Nephron progenitor cell (in vitro differentiated cells): ENCODE measurements around the gene SRCIN1.
A peak's percentile ranks its signal among the peaks of the same experiment; 100 is the strongest.

Experiments
- DNase-seq: peaks from one replicate; pipeline ENCODE4 v3.0.0; 2021
- H3K27ac Mint-ChIP-seq: 2 replicates; pipeline ENCODE4 v1.8.0; 2021; ENCODE audit warnings: mild to moderate bottlenecking, moderate library complexity, mixed read lengths
- H3K27me3 Mint-ChIP-seq: 2 replicates; pipeline ENCODE4 v1.8.0; 2021; ENCODE audit warnings: mild to moderate bottlenecking, low read depth, mixed read lengths; ENCODE audit not compliant: poor library complexity
- H3K36me3 Mint-ChIP-seq: 2 replicates; pipeline ENCODE4 v1.8.0; 2021; ENCODE audit warnings: low read depth, mixed read lengths
- H3K4me1 Mint-ChIP-seq: 2 replicates; pipeline ENCODE4 v1.8.0; 2021; ENCODE audit warnings: mixed read lengths
- H3K4me3 Mint-ChIP-seq: 2 replicates; pipeline ENCODE4 v1.8.0; 2021; ENCODE audit warnings: mild to moderate bottlenecking, moderate library complexity, mixed read lengths
- H3K9me3 Mint-ChIP-seq: 2 replicates; pipeline ENCODE4 v1.8.0; 2021; ENCODE audit warnings: mild to moderate bottlenecking, moderate library complexity, mixed read lengths
- TF ChIP-seq, protein P1 (sequence below): fragments of 200-600 bp; sonication (generic); IDR thresholded peaks from 2 replicates; pipeline ENCODE4 v1.5.0; 2021; ENCODE audit warnings: antibody characterized with exemption

SRCIN1 gene

DNA sequence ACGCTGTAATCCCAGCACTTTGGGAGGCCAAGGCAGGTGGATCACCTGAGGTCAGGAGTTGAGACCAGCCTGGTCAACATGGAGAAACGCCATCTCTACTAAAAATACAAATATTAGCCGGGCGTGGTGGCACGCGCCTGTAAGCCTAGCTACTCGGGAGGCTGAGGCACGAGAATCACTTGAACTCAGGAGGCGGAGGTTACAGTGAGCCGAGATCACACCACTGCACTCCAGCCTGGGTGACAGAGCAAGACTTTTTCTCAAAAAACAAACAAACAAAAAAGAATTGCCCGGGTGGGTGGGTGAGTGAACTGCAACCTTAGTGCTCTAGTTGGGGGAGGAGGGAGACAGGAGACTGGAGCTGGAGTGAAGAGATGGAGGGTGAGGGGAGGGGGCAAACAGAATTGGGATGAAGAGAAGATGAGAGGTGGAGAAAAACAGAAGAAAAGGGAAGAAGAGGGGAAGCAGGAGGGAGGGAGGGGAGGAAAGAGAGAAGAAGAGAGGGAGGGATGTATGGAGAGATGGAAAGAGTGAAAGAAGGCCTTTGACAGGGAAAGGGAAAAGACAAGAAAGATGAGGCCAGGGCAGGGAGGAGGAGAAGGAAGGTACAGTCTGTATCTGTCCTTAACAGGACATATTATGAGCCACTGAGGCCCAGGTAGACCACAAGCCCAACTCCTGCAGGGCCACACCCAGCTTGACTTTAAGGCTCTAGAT, 5.5 kb upstream of the SRCIN1 start:
- DNase-seq: no peak
- peaks cover 31% of the 10 kb centered on the region for H3K9me3 Mint-ChIP-seq
- H3K27ac Mint-ChIP-seq: no peak overlapping the region
- no peak overlapping the region for H3K4me3 Mint-ChIP-seq
- no peaks in the 10 kb centered on the region for H3K36me3 Mint-ChIP-seq
- peaks cover 43% of the 10 kb centered on the region for H3K4me1 Mint-ChIP-seq
- H3K27me3 Mint-ChIP-seq: peaks cover 74% of the 10 kb centered on the region
- TF ChIP-seq, protein P1, sequence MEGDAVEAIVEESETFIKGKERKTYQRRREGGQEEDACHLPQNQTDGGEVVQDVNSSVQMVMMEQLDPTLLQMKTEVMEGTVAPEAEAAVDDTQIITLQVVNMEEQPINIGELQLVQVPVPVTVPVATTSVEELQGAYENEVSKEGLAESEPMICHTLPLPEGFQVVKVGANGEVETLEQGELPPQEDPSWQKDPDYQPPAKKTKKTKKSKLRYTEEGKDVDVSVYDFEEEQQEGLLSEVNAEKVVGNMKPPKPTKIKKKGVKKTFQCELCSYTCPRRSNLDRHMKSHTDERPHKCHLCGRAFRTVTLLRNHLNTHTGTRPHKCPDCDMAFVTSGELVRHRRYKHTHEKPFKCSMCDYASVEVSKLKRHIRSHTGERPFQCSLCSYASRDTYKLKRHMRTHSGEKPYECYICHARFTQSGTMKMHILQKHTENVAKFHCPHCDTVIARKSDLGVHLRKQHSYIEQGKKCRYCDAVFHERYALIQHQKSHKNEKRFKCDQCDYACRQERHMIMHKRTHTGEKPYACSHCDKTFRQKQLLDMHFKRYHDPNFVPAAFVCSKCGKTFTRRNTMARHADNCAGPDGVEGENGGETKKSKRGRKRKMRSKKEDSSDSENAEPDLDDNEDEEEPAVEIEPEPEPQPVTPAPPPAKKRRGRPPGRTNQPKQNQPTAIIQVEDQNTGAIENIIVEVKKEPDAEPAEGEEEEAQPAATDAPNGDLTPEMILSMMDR: no peak

DNA sequence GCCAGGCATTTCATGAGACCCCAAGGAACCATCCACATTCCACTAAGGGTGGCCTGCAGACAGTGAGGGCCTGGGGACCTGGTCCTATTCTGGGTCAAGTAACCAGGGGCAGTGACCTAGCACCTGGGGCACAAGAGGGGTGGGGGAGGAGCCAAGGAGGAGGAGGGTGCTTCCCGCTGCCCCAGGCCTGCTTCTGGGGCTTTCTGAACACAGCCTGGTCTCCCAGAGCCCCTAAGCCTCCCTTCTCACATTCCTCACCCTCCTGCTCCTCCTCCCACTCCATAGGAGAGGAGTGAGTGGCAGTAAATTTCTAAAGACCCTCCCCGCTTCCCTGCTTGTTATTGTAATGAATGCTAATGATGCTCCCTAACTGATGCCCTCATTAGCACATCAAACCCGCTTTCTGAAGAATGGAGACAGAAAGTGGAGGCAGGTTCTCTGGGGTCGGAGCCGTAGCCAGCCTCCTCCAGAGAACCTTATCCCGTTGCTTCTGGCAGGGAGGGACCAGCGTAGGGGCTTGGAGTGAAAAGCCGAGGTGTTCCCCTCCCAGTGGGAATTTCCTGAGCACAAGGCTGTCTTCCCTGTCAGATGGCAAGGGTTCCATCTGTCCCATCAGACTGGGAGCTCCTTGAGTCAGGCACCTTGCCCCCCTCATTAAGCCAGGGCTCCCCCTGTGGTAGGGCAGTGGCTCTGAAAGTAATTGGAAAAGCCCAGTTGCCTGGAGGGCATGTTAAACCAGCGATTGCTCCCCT, 3.7 kb upstream of the SRCIN1 start:
- no peak overlapping the region for H3K27ac Mint-ChIP-seq
- no peak for DNase-seq
- H3K9me3 Mint-ChIP-seq: peaks cover 31% of the 10 kb centered on the region
- peaks cover 37% of the 10 kb centered on the region for H3K4me1 Mint-ChIP-seq
- TF ChIP-seq, protein P1: no peak
- no peaks in the 10 kb centered on the region for H3K36me3 Mint-ChIP-seq
- peaks cover 89% of the 10 kb centered on the region for H3K27me3 Mint-ChIP-seq
- no peak overlapping the region for H3K4me3 Mint-ChIP-seq

DNA sequence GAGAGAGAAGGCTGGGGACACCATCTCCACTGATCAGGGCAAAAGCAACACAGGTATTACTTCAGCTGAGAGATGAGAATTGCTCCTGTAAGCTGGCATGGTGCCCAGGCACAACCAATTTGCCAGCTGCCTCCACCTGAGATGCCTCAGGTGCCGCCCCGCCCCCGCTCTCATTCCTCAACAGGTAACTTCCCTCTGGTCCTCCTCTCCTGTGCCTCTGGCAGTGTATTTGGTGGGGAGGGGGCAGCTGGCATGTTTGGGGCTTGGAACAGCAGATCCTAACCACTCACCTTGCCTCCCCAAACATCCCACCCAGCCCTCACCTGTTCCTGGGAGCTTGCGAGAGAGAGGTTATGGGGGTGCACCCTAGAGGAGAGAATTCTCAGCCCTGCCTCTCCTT, 2.9 kb upstream of the SRCIN1 start:
- Mint-ChIP-seq H3K36me3 (no peaks in the 10 kb centered on the region), H3K4me1 (peaks cover 33% of the 10 kb centered on the region), H3K9me3 (peaks cover 27% of the 10 kb centered on the region), H3K27ac (no peak overlapping the region), H3K4me3 (no peak overlapping the region), H3K27me3 (peaks cover 90% of the 10 kb centered on the region)
- TF ChIP-seq, protein P1: no peak
- DNase-seq: no peak

DNA sequence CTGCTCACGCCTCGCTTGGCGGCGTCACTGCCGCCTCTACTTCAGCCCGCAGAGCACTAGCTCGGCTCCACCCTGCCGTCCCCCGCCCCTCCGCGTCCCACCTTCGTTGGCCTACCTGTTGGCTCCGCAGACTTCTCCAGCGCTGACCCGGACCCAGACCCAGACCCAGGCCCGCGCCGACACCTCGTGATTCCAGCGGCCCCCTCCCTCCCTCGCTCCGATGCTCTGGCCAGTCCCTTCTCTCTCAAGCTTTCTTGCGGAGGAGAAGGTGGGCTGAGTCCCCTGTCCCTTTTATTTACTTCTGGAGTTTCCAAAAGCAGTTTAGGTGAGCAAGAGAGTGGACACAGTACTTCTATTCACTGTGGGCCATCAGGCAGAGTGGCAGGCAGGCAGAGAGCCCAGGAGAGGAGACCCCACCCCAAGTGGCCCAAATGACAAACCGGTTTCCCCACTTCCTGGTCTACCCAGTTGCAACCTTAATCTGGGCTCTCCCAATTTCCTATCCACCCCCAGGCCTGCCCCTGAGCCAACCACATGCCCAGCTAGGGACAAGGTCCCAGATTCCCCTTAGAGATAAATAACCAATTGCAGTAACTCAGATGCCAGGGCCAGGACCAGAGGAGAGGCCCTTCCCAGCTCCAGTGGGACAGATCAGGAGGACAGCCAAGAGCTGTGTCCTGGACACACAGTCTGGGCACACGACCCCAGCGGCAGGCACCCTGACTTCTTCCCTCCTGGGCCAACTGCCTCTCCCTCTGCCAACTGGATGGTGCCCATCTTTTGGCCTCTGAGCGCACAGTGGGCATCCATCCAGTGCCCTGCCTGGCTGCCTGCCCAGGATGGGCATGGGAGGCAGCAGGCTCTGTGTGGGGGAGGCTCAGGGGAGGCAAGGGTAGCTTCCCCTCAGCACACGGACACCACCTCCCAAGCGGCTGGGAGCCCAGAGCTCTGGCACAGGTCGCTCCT, 1.2 kb upstream of the SRCIN1 start:
- DNase-seq: no peak
- peak overlapping the region; percentile 63 for H3K4me3 Mint-ChIP-seq
- peaks cover 13% of the 10 kb centered on the region for H3K9me3 Mint-ChIP-seq
- peaks cover 91% of the 10 kb centered on the region for H3K27me3 Mint-ChIP-seq
- H3K4me1 Mint-ChIP-seq: peaks cover 40% of the 10 kb centered on the region
- no peak overlapping the region for H3K27ac Mint-ChIP-seq
- TF ChIP-seq, protein P1: peak; percentile 5
- H3K36me3 Mint-ChIP-seq: no peaks in the 10 kb centered on the region

DNA sequence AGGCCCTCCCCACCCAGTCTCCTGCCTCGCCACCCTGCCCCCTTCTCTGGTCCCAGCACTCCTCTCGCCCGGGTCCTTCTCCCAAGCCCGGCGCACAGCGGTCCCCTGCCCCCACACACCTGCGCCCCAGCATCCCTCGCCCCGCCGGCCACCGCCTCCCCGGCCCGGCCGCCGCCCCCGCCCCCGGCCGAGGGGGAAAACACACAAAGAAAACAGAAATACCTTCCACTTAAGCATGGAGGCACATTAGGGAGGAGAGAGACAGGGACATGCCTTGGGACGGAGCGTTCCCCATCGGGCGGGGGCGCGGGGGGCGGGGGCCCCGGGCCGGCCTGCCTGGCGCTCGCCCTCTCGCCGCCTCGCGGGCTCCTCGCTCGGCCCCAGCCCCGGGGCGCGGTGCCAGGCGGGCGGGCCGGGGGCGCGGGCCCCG, 326 bp downstream of the SRCIN1 start:
- H3K27me3 Mint-ChIP-seq: peaks cover 80% of the 10 kb centered on the region
- H3K36me3 Mint-ChIP-seq: no peaks in the 10 kb centered on the region
- no peak for DNase-seq
- TF ChIP-seq, protein P1: no peak
- no peak overlapping the region for H3K27ac Mint-ChIP-seq
- peak overlapping the region; percentile 76 for H3K4me3 Mint-ChIP-seq
- no peaks in the 10 kb centered on the region for H3K9me3 Mint-ChIP-seq
- H3K4me1 Mint-ChIP-seq: peaks cover 55% of the 10 kb centered on the region
